C4-2B (cell line): ENCODE data around the gene OARD1.

Source experiments
- ZFX ChIP-seq: fragments of 450-650 bp; IDR thresholded peaks from 2 replicates; pipeline ENCODE4 v1.6.1; 2017
- TF ChIP-seq, protein P1 (sequence below): fragments of 450-650 bp; conservative IDR thresholded peaks from 2 replicates; pipeline ENCODE4 v1.5.1; 2017; ENCODE audit warnings: mild to moderate bottlenecking

DNA sequence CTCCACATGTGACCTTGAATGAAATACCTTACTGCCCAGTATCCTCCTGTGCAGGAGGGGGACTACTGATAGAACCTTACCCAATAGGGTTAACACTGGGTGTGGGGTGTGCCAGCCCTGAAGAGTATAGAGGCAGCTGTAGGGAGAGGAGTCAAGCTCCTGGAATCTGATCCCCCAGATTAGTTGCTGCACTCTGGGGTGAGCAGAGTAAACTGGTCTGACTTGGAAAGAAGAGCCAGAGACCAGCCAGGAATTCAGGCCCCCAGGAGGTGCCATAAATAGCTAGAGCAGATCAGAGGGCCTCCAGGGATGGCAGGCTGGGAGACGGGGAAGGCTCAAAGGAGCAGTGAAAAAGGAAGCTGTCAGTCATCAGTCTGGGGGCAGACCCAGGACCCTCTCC lies 22.6 kb downstream of the OARD1 start:
- TF ChIP-seq, protein P1, sequence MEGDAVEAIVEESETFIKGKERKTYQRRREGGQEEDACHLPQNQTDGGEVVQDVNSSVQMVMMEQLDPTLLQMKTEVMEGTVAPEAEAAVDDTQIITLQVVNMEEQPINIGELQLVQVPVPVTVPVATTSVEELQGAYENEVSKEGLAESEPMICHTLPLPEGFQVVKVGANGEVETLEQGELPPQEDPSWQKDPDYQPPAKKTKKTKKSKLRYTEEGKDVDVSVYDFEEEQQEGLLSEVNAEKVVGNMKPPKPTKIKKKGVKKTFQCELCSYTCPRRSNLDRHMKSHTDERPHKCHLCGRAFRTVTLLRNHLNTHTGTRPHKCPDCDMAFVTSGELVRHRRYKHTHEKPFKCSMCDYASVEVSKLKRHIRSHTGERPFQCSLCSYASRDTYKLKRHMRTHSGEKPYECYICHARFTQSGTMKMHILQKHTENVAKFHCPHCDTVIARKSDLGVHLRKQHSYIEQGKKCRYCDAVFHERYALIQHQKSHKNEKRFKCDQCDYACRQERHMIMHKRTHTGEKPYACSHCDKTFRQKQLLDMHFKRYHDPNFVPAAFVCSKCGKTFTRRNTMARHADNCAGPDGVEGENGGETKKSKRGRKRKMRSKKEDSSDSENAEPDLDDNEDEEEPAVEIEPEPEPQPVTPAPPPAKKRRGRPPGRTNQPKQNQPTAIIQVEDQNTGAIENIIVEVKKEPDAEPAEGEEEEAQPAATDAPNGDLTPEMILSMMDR = no peak
- TF ChIP-seq ZFX = no peak
